CD4-positive, alpha-beta T cell treated with Interleukin-21 for 1 hour (primary cell): ENCODE results near the gene MOK.
A peak's percentile ranks its signal among the peaks of the same experiment; 100 is the strongest.
"Not testable (repeated sequence)": the region's sequence is repeated elsewhere in the genome, so short reads cannot be mapped to it uniquely, and the experiment has no call there.

Source experiments
- DNase-seq: peaks from one replicate; pipeline ENCODE4 v3.0.0-alpha.2; 2020

Gene MOK

DNA sequence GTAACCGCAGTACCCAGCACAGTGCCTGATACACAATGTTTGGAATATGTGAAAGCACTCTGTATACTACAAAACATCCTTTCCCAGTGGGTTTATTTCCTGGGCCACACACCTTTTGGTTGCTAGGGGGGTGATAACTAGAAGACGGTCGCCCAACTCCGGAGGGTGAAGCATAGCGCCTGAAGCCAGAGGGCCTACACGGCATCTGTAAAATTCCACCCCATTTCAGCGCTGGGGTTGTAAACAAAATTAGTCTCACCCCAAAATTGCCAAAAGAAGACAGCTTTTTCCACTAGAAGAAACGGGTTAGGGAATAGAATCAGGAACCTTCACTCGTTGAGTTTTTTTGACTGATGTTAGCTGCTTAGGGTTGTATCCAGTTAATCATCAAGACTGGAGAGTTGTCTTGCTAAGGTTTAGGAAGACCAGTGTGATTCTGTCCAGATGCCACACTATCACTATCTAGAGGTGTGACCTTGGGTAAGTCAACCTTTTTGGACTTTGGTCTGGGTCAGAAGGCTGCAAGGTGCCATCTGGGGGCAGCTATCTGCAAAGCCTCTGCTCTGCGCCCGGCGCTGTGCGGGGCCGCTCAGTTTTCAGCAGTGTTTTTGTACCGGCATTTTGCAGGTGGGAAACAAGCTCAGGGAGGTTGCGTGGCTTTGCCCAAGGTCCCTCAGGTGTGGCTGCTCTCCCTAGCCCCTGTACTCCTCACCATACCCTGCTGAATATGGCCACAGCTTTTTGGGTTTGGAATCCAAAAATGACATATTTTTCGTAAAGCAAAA lies 15.9 kb upstream of the MOK start:
- no peak for DNase-seq

DNA sequence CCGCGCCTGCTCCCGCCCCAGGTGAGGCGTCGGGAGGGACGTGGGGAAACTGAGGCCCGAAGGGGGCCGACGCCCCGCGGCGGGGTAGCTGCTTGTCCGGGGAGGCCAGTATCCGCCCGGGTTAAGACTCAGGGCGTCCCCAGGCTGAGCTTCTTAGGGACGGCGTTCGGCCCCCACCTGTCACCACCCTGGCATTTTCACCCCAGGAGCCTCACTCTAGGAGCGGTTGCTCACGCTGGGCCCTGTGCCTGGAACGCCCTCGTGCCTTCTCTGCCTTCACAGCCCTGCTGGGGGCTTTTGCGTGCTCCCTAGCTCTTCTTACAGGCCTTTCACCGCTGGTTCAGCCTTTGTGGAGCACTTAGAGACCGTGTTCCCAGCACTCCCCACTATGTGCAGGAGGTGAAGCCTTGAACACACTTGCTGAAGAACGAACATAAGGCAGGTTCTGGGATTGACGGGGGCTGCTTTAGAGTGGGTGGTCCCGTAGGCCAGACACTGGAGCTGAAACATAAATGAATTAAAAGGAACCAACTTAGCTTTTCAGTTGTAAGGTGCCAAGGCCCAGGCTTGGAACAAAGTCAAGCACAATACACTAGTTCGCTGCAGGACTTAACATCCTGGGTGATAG lies 15.2 kb upstream of the MOK start:
- DNase-seq = peak; percentile 53

DNA sequence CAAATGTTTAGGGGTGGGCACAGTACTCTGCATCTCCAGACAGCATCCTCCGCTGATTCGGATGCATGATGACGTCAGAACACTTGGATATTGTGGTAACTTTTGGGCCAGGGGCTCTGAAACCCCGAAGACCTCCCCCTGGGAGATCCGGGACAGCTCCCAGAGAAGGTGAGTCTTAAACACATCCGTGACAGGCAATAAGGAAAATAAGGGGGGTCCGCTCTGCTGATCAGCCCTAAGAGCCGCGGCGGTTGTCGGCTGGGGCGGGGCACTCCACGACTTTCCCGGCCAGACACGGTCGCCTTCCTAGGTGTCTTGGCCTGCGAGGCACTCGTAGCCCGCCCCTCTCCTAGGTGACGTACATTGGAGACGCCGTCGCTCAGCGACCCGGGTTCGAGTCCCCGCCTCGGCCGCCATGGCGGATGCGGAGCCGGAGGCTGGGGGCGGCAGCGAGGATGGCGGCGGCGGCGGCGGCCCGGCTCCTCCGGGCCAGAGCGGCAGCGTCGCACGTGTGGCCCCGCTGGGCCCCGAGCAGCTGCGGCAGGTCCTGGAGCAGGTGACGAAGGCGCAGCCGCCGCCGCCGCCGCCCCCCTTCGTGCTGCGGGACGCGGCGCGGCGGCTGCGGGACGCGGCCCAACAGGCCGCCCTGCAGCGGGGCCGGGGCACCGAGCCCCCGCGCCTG lies 14.5 kb upstream of the MOK start, which contains the start of gene ZNF839:
Gene ZNF839, plus strand, starts transcription at position 396 of the 682 bp plus-strand sequence. Its CDS starts 20 bp downstream, at position 416.
- DNase-seq = peak; percentile 94

DNA sequence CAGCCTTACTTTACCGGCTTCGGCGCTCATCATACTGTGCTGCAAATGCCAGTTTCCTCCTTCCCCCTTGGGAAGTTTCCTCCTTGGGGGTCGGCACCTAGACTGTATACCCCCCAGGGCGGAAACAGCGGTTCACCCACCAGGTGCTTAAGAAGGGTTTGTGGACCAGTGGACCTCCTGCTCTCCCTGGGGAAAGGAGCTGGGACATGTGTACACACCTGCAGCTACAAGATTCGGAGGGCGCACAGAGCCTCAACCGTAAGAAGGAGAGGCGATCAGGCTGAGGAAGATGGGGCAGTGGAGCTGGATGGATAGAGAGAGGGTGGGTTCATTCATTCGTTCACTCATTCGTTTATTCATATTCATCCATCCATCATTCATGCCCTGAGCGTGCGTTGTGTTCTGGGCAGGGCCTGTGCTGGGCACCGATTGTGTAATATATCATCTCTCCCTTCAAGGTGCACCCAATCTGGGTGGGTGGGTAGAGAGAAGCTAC lies 13.9 kb upstream of the MOK start:
- no peak for DNase-seq

DNA sequence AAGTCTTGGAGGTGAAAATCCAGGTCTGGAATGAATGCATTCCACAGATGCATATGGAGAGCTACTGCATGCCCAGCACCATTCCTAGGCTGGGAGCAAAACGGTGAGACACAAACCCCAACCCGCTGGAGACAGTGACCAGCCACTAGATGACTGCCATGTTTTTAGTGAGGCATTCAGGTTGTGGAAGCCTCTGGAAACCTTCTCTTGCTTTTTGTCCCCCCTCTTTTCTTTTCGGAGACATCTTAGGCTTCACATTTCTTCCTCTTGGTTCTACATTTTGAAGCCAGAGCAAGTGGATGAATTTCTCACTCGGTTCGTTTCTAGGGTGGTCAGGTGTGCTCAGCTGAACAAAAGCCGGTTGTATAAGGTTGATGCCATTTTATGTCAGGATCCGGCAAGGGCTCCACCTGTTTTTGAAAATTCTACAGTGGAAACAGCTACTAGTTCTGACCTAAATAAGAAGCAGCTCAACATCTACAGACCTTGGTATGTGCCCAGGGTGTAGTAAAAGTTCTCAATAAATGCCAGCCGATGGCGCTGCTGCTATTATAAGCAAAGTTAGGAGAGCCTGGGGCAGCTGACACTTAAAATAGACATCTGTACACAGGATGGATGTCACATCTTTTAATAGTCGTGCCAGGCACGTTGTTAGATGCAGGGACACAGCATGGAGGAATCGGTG lies 12.7 kb upstream of the MOK start:
- DNase-seq = peak; percentile 55

DNA sequence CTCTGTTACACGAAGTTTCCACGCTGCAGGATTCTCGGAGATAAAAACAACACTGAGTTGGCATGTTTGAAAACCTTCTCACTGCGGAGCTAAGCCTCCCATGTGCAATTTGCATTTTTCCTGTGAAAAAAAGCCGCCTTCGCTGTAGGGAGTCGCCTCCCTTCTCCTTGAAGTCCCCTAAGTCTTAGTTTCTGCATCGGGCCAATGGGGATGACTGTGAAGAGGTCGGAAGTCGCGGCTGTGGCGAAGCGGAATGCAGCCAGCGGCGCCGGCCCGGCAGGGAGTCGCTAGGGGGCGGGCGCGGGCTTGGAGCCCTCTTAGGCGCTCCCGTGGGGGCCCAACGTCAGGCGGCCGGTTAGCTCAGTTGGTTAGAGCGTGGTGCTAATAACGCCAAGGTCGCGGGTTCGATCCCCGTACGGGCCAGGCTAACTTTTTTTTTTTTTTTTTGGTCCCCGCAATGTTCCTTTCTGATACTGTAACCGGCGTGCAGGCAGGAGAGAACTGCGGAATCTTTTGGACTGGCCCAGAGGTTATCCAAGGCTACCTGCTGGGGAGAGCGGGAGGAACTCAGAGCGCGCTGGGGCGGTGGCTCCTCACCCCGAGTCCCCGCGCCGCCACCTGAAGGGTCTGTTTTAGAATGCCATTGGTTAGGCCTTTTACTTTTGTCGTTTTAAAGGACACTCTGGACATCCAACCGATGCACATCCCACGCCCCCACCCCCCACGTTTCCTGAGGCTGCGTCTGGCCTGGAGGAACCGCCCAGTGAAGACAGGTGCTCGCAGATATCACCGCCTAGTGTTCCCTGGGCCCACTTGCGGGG lies 12.0 kb upstream of the MOK start:
- DNase-seq = peak; percentile 94

DNA sequence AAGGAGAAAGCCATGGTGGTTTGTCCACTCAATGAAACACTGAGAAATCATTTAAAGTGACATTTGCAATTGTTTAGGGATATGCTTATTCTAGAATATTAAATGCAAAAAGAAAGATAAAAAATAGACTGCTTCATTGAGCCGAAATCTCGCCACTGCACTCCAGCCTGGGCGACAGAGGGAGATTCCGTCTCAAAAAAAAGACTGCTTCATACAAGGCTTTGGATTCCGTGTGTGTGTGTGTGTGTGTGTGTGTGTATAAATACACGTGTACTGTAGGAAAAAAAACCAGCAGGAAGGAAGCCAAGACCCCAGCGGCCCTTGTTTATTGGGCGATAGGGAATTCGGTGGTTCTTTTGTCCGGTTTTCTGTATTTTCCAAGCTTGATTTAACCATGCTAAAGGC lies 11.4 kb upstream of the MOK start:
- DNase-seq = peak; percentile 63

DNA sequence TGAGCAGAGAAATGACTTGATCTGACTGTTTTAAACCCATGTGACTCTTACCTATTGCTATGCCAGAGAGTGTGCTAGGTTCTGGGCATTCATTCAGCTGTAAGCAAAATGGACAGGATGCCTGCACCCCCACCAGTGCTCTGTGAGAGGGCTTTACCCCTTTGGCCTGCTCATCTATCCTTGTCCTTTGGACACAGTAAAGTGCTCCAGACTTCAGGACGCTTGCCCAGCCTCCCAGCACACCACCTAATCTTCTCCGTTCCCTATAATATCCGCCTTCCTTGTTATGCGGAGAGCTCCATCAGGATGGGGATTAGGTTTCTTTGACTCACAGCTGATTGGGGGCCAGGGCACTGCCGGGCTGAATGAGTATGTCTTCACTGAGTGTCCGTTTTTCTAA lies 10.2 kb upstream of the MOK start:
- no peak for DNase-seq

DNA sequence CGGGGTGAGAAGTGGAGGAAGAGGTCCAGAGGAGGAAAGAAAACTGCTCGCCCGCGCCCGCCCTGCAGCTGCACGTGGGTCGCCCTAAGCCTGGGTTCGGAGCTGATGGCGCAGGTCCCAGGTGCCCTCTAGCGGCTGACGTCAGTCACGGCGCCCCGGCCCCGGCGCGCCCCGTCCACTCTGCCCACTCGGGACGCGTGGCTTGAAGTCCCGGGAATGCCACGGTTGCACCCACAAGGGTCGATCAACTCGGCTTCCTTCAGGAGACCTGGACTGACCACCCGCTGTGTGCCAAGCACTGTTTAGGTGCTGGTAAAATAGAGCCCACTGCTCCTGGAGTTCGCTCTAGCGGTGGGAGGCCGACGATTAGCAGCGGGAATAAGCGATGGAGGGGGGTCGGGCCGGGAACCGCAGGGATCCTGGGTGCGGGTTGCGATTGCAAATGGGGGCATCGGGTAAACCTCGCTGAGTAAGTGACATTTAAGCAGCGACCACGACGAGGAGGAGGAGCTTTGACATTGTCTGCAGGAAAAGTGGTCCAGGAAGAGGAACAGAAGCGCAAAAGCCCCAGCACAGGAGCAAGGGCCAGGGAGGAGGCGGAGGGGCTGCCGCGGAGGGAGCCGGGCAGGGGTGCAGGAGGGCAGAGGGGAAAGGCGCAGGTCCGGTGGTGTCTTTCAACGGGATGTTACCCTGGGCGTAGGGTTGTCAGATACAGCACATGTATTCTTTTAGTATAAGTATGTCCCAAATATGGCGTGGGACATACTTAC lies 9.5 kb upstream of the MOK start:
- peak; percentile 81 for DNase-seq

DNA sequence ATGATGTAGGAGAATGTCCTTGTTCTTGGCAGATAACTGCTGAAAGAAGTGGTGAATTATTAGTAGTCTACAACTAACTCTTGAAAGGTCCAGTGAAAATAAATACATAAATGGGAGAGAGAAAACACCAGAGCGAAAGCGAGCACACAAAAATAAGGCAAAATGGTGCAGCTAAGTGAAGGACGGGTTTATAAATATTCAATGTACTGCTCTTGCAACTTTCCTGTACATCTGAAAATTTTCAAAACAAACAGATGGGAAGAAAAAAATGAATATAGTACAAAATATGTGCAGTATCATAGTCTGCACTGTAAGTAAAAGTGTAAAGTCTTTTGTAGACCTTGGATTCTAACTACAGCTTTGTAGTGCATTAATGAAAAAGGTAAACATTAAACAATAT lies 1.3 kb downstream of the MOK start:
- no peak for DNase-seq

DNA sequence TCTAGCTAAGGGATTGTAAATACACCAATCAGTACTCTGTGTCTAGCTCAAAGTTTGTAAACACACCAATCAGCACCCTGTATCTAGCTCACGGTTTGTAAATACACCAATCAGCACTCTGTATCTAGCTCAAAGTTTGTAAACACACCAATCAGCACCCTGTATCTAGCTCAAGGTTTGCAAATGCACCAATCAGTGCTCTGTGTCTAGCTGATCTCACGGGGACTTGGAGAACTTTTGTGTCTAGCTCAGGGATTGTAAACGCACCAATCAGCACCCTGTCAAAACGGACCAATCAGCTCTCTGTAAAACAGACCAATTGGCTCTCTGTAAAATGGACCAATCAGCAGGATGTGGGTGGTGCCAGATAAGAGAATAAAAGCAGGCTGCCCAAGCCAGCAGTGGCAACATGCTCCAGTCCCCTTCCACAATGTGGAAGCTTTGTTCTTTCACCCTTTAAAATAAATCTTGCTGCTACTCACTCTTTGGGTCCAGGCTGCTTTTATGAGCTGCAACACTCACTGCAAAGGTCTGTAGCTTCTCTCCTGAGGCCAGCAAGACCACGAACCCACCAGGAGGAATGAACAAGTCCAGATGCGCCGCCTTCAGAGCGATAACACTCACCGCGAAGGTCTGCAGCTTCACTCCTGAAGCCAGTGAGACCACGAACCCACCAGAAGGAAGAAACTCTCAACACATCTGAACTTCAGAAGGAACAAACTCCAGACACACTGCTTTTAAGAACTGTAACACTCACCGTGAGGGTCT lies 6.5 kb downstream of the MOK start:
- not testable (repeated sequence) for DNase-seq

DNA sequence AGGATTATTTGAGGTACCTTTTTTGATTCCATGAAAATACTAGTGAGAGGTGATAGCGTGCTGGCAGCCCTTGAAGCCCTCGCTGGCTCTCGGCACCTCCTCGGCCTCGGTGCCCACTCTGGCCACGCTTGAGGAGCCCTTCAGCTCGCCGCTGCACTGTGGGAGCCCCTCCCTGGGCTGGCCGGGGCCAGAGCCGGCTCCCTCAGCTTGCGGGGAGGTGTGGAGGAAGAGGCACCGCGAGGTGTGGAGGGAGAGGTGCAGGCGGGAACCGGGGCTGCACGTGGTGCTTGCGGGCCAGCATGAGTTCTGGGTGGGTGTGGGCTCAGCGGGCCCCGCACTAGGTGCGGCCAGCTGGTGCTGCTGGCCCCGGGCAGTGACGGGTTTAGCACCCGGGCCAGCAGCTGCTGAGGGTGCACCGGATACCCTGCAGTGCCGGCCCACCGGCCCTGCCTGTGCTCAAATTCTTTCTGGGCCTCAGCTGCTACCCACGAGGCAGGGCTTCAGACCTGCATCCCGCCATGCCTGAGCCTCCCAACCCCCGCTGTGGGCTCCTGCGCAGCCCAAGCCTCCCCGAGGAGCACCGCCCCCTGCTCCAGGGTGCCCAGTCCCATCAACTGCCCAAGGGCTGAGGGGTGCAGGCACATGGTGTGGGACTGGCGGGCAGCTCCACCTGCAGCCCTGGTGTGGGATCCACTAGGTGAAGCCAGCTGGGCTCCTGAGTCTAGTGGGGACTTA lies 7.4 kb downstream of the MOK start:
- no peak for DNase-seq

DNA sequence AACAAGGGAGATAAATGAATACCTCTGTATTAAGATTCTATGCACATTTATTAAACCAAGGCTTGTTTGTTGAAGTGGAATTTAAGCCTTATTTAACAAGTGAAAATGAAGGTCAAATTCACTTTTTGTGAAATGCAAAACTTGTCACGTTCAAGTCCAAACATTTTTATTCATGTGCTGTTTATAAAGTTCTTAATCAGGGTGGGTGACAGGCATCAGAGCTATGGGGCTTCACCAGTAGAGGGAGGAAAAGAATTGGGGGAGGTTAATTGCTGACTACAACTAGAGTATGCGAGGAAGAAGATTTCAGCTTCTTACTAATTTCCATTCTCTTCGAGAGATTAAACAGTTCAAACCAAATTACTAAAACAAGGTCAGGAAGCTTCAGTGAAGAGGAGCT lies 9.7 kb downstream of the MOK start:
- DNase-seq = no peak

DNA sequence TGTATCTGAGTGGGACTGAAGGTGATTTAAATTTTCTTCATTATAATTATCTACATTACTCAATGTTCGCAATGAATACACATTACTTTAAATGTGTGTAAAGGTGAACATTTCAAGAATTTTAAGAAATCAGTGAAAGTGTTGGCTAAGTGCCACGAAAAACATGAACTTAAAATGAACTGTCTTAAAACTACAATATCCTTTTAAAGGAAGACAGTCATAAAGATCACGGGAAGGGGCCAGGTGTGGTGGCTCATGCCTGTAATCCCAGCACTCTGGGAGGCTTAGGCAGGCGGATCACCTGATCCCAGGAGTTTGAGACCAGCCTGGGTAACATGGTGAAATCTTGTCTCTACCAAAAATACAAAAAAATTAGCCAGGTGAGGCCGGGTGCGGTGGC lies 11.2 kb downstream of the MOK start:
- no peak for DNase-seq

DNA sequence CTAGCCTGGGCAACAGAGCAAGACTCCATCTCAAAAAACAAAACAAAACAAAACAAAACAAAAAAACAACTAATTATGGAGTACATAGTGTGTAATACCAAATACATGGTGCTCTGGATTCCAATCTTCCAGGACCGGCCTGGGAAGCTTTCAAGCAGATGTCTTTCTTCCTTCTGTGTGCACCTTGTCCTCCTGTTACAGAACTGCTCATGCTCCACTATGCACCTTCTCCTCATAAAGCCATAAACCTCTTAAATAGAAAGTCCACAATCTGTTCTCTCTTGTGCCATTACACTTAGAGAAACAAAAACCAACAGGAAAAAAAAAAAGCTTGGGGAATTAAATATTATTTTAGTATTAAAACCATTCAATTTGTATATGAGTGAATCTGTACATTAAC lies 12.5 kb downstream of the MOK start:
- no peak for DNase-seq

DNA sequence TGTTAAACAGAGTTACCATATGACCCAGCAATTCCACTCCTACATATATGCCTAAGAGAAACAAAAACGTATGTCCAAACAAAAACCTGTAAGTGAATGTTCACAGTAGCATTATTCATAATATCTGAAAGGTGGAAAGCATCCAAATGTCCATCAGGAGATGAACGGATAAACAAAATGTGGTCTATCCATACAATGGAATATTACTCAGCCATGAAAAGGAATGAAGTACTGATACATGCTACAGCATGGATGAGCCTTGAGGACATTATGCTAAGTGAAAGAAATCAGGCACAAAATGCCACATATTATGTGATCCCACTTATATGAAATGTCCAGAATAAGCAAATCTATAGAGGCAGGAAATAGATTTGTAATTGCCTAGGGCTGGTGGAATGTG lies 16.8 kb downstream of the MOK start:
- no peak for DNase-seq

DNA sequence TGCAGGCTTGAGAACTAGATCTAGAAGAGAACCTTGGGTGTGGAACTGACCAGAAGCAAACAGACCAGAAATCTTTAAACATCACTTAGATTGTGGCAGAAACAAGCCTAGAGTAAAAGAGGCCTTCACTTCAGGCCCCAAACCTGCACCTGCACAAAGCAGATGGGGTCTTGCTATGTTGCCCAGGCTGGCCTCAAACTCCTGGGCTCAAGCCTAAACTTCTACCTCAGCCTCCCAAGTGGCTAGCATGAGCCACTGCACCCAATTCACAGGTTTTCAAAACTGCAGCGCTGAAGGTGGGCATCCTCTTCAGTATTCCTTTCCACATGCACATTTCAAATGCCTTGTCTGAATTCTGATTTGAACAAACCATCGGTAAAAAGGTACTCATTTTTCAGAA lies 19.9 kb downstream of the MOK start:
- no peak for DNase-seq

DNA sequence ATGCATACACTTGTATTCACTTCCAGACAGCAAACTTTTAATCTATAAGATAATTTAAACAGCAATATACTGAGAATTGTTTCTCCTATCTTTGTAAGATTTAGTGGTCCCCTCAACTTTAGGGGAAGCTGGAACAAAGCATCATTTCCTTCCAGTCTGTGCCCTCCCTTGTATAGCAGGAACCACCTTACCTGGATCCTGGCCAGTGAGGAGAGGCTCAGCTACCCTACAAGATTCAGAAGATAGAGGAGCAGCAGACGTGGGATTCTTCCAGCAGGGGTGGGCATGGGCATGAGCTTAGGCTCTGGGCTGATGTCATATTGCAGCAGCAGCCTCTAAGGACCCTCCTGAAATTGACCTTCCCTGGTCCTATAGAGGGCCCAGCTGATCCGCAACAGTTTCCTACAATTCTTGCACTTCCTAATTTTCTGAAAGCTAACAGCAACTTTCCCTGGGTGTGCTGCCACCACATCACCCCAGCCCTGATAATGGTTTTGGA lies 21.3 kb downstream of the MOK start:
- DNase-seq = no peak

DNA sequence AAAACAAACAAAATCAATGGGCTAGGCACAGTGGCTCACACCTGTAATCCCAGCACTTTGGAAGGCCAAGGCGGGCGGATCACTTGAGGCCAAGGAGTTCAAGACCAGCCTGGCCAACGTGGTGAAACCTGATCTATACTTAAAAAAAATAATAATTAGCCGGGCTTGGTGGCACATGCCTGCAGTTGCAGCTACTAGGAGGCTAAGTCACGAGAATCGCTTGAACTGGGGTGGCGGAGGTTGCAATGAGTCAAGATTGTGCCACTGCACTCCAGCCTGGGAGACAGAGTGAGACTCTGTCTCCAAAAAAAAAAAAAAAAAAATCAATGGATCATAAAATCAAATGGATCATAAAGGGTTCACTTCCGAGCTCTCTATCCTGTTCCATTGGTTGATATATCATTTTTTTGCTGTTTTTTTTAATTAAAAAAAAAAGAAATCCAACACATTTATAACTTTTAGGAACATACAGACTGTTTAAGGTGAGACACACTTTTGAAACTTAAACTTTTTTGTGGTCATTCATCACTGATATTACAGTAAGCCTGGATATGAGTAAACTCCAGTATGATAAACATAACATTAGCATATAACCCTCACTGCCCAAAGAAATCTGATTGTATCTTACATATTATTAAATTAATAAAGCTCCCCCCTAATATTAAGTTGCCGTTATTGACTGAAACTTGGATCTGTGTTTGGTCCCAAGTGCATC lies 22.1 kb downstream of the MOK start:
- DNase-seq = no peak
